ENCODE results near the gene RHOT1.
"Not testable (repeated sequence)": the region's sequence is repeated elsewhere in the genome, so short reads cannot be mapped to it uniquely, and the experiment has no call there.

RHOT1 gene

DNA sequence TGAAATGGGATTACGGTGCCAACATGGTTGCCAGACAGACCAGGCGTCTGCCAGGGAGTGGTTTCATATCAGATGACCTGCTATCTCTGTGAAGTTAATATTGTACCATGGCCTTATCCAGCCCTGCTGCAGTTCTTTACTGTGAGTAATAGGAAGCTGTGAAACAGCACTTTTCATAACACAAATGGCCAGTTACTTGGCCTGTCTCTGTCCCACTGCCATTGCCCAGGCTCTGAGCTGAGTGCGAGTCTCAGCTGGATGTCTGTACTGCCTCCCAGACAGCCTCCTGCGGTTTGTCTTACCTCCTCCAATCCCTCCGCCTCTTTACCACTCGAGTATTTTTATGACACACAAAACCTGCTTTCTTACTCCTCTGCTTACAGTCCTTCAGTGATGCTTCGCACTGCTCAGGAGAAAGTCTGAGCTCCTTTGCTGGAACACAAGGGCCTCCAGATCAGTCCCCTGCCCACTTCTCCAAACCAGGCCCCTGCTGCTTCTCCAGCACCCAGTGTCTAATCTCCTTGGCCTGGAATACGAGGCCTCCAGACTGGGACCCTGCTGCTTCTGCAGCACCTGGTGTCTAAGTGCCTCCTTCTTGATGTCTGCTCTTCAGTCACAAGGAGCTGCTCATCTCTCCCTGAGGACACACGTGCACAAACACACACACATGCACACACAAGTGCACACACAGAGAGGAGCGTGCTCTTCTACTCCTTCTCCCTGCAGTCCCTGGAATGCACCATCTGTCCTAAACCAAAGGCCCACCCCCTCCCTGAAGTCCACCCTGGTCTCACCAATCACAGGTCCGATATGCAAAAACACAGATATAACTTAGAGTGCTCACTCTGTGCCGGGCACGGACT lies 17.1 kb upstream of the RHOT1 start:
- no peak for DNase-seq (ENCODE audit: low read depth)

DNA sequence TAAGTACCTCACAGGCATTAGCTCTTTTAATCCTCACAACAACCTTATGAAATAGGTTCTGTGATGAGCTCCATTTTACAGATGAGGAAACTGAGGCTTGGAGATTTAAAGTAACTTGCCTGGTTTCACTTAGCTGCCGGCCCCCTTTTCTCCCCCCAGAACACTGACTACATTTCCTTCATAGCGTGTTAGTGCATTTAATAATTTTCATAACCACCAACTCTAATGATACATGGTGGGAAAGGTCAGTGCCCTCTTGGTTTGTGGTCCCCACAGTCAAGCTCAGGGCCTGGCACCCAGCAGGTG lies 16.5 kb upstream of the RHOT1 start:
- no peak for DNase-seq (ENCODE audit: low read depth)

DNA sequence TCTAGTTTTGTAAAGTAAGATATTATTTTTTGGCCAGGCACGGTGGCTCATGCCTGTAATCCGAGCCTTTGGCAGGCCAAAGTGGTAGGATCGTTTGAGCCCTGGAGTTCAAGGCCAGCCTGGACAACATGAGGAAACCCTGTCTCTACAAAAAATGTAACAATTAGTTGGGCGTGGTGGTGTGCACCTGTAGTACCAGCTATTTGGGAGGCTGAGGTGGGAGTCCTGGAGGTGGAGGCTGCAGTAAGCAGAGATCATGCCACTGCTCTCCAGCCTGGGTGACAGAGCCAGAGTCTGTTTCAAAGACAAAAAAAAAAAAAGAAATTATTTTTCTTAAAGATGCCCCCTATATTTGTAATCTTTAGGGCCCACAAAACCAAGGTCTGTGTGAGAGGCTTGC lies 16.0 kb upstream of the RHOT1 start:
- DNase-seq (ENCODE audit: low read depth), result no peak

DNA sequence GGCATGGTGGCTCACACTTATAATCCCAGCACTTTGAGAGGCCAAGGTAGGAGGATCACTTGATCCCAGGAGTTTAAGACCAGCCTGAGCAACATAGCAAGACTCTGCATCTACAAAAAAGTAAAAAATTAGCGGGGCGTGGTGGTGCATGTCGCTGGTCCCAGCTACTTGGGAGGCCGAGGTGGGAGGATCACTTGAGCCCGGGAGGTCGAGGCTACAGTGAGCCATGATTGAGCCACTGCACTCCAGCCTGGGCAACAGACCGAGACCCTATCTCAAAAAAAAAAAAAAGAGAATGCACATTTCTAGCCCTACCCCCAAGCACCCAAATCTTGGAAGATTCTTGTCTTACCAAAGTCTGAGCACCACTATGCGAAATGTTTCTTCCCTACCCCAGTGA lies 15.6 kb upstream of the RHOT1 start:
- DNase-seq (ENCODE audit: low read depth), result no peak

DNA sequence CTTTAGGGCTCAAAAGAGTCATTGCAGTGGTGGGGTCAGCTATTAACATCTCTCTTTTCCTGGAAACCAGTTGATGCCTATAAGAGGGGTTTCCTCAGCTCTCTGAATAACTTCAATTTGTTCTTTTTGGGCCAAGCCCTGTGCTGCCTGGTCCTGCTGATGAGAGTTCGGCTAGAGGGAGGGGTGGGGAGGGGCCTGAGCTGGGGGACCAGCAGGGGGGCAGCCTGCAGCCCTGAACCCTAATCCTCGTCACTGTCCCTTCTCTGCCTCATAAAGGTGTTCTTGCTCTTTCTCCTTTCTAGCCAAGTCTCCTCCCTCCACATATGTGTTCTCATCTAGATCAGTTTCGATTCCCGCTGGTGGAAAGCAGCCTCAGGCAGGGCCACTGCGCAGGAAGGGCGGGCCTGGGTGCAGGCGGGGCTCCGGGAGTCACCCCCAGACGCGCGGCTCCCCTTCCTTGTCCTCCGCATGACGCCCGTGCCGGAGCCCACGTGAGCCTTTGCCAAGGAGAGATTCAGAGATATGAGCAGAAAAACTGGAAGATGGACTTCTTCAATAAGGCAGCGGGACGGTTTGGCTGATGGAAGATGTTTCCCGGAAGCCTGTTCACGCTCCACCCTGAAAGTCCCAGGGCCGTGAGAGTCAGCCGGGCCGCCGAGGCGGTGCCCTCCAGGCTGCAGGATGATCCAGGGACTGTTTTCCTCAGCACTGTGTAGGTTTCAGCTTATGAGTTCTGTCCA lies 15.0 kb upstream of the RHOT1 start:
- DNase-seq (ENCODE audit: low read depth), result peak; percentile 50

DNA sequence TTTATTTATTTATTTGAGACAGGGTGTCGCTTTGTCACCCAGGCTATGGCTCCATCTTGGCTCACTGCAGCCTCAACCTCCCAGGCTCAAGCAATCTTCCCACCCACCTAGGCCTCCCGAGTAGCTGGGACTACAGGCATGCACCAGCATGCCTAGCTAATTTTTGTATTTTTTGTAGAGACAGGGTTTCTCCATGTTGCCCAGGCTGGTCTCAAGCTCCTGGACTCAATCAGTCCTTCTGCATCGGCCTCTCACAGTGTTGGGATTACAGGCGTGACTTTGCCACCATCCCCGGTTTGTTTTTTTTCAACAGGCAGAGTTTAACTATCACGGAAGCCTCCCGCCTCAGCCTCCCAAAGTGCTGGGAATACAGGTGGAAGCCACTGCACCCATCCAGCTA lies 13.8 kb upstream of the RHOT1 start:
- DNase-seq (ENCODE audit: low read depth), result not testable (repeated sequence)

DNA sequence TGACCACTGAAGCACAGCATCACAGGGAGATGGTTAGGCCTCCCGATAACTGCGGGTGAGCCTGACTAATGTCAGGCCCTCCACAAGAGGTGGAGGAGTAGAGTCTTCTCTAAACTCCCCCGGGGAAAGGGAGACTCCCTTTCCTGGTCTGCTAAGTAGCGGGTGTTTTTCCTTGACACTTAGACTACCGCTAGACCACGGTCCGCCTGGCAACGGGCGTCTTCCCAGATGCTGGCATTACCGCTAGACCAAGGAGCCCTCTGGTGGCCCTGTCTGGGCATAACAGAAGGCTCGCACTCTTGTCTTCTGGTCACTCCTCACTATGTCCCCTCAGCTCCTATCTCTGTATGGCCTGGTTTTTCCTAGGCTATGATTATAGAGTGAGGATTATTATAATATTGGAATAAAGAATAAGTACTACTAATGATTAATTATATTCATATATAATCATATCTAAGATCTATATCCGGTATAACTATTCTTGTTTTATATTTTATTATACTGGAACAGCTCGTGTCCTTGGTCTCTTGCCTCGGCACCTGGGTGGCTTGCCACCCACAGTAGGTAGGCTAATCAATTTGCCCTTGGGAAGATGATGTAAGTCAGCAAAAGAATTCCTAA lies 6.7 kb upstream of the RHOT1 start:
- not testable (repeated sequence) for DNase-seq (ENCODE audit: low read depth)

DNA sequence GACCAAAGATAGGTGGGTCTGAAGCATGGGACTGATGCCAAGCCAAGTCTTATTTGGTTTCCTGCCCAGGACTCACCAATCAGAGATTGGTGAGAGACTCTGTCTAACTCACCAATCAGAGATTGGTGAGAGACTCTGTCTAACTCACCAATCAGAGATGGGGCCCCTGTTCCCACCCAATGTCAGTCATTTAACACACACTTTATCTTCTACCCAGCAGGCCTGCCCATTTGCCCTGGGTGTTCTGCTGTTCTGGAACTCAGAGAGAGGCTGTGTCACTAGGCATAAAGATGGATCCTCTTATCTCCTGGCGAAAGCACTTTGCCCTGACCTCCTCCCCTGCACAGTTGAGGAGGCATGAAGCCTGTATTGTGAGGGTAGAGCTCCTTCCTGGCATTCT lies 5.4 kb upstream of the RHOT1 start:
- no peak for DNase-seq (ENCODE audit: low read depth)

DNA sequence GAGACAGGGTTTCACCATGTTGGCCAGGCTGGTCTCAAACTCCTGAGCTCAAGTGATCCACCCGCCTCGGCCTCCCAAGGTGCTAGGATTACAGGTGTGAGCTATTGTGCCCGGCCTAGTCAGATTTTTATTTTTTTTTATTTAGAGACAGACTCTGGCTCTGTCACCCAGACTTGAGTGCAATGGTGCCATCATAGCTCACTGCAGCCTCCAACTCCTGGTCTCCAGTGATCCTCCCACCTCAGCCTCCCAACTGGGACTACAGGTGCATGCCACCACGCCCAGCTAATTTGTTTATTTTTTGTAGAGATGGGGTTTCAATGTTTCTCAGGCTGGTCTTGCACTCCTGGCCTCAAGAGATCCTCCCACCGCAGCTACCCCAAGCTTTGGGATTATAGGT lies 2.8 kb upstream of the RHOT1 start:
- DNase-seq (ENCODE audit: low read depth), result not testable (repeated sequence)

DNA sequence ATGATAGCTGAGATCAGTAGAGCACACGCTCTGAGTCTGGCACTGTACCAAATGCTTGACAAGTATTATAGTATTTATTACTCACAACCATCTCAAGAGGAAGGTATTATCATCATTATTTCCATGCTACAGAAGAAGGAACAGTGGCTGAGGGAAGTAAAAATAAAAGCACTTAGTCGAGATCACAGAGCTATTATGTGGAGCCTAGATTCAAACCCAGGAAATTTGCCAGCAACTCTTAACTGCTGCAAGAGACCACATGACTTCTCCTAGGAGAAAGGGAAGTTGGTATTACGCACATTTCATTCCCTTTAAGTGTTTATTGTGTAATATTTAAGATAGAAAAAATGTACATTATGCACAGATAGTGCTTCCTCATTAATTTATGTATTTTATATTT lies 1.0 kb upstream of the RHOT1 start:
- DNase-seq (ENCODE audit: low read depth), result no peak

DNA sequence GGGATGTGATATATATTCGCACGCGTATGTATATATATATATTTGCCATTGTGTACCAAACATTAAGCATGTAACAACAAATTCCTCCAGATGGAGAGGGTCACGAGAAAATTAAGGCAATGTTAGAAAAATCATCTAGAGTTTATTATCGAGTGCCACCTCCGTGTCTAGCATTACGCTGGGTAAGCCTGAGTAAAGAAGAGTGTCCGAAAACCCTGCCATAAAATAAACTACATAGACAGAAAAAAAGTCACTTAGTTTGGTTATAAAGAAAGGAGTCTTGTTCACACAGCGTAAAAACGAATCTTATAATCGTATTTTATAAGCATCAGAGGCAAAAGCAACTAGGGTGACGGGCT lies 644 bp upstream of the RHOT1 start:
- DNase-seq (ENCODE audit: low read depth), result no peak

DNA sequence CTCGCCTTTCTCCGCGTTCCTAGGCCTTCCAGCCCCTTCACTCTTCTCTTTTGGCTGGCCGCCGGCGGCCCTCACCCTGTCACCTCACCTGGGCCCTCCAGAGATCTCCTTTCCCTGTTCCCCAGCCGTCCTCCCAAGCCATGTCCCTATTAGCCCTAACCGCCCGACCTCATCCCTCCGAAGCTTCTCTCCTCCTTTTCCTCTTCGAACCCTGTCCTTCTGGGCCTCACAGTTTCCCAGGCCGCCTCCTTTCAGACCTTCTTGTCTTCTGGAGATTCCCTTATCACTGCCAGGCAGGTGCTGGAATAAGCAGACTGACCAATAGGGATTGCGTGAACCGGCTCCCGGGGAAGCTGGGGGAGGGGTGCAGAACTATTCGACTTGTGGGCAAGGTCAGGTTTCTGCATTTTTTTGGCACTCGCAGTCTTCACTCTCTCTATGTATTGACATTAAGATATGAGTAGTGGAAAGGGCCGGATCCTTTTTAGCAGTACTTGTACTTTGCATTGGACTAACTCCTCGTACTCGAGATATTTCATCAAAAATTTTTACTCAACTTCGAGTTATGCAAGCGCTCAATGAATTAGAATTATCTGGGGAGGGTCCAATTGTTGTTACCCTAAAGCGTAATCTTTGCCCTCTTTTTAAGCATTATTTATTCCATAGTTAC lies 690 bp downstream of the RHOT1 start:
- DNase-seq (ENCODE audit: low read depth), result no peak

DNA sequence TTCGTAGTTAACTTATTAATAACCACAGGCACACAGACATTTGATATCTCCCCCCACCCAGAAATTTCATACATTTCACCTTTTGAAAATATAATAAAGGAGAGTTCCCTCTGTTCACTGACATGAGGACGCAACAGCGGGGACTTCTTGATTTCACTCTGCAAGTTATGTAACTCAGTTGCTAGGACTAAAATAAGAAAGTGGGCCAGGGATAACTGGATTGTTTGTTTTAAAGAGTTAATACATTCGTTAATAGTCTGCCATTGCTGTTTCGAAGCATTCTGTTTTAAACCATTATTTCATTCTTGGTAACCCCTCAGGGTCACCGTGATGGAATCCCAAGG lies 1.2 kb downstream of the RHOT1 start:
- DNase-seq (ENCODE audit: low read depth), result no peak

DNA sequence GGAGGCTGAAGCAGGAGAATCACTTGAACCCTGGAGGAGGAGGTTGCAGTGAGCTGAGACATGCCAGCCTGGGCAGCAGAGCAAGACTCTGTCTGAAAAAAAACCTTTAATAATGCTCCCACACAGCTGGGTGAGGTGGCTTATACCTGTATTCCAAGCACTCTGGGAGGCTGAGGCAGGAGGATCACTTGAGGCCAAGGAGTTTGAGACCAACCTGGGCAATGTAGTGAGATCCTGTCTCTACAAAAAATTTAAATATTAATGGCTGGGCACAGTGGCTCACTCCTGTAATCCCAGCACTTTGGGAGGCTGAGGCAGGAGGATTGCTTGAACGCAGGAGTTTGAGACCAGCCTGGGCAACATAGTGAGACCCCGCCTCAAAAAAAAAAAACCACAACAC lies 2.1 kb downstream of the RHOT1 start:
- not testable (repeated sequence) for DNase-seq (ENCODE audit: low read depth)

DNA sequence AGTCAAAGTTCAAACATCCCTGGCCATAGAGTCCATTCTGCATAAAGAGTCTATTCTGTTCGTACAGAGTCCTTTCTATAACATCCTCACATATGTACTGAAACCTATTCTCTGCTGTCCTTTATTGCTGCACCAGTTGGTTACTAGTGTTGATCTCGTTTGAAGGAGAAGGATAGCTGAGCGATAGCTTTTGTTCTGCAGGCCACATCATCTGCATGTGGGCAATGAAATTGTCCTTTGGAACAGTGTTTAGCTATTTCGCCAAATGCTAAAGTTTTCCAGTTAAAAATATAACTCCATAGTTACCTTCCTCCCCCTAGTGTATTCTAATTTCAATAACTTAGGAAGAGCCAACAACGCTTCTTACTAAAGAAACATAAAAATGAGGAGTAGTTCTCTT lies 6.0 kb downstream of the RHOT1 start:
- no peak for DNase-seq (ENCODE audit: low read depth)

DNA sequence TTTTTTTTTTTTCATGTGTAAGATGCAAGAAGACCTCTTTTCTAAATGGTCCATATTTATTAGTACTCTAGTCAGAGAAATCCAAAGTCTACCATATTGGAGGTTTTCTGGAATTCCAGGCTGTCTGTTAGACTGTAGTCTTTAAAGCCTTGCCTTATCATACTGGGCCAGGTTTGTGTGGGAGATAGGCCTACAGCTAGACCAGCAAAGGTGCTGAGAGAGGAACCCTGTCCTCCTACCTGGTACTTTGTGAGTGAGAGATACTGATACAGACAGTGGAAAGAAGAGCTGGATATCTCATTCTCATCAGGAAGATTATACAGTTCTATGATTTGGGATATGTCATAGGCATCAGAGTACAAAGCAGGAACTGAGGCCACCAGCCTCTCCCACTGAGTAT lies 8.1 kb downstream of the RHOT1 start:
- DNase-seq (ENCODE audit: low read depth), result no peak

DNA sequence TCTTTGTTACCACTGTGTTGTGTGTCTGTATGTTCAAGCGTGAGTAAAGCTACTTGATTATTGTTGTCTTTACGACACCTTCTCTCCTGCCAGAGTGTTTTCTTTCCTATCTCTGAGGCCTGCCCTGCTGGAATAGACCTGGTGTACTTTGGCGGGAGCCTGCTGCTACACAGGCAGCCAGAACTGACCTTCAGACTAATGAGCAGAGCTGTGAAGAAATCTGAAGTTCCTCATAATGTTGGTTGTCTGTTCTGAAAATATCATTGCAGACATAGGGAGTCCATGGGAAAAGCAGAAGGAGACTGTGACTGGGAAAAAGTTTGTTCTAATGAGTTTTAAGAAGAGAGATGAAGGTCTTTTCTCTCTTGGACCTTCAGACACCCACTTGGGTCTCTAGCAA lies 9.8 kb downstream of the RHOT1 start:
- DNase-seq (ENCODE audit: low read depth), result no peak

DNA sequence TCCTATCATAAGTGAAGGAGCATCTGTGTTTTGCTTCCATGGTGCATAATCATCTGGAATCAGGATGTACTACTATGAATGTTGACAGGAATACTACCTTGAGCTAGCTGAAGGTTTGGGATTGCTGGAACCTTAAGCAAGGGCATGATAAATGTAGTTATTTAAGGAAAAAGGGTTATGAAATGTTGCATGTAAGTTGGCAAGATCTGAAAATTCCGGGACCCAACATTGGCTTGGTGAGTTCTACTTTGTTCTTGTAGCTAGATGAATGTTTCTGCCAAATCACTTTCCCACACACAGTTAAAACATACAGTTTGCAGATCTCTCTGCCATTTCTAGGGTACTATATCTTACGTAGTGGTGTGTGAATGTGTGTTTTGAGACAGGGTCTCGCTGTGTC lies 13.6 kb downstream of the RHOT1 start:
- no peak for DNase-seq (ENCODE audit: low read depth)

DNA sequence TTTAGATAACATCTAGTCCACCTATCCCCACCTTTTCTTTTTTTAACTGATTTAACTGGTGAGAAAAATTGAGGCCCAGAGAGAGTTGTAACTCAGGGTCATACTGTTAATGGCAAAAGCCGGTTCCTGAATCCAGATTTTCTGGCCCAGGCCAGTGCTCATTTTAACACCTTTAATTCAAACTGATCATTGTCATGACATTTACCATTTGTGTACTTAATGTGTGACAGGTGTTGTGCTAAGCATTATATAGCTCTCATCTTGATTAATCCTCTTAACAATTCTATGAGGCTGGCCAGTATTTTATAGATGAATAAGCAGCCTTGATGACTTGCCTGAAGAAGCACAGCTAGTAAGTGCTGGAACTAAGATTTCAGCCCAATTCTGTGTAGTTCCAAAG lies 14.4 kb downstream of the RHOT1 start:
- DNase-seq (ENCODE audit: low read depth), result no peak

DNA sequence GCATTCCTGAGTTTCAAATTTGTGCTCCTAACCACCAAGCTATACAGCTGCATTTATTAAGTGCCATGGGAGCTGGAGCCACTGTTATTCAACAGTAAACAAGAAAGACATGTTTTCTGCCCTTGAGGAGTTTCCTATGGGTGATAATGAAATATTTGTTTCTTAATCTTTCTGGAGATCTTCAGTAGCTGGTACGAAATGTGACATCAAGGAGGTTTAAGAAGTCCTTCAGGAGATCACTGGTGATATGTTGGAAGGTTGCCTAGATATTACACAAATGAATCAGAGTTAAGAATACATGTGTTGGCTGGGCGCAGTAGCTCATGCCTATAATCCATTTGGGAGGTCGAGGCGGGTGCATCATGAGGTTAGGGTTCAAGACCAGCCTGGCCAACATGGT lies 14.9 kb downstream of the RHOT1 start:
- no peak for DNase-seq (ENCODE audit: low read depth)

DNA sequence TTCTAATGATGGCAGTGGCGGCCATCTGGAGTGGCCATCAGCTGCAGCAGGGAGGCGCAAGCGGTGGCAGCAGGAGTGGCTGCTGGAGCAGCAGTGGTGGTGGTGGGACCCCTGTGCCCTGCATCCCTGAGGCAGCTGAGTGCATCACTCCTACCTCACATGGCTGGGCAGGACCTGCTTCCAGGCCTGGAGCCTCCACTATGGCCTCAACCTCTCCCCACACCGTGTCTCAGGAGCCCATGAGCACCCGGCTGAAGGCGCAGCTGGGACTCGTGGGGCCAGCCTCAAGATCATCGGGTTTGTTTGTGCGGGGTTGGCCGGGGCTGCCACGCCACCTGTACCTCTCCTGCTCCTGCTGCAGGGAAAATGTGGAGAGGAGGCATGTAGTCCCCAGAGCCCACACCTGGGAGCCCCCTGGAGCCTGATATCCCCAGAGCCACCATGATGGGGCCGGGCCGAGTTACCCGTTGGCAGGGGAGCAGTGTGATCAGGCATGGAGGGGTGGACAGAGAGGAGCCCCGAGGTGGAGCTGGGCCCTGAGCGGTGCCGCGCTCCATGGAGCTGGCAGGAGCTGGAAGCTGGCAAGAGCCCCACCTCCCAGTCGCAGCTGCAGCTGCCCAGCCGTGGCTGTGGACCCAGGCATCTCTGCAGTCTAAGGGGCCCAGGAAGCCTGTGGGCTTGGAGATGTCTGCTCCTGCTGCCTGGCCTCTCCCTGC lies 16.7 kb downstream of the RHOT1 start:
- DNase-seq (ENCODE audit: low read depth), result no peak
